HEK293 (cell line): ENCODE measurements around the gene KAT7.

Experiments
- CTCF ChIA-PET: fragments of 350-600 bp; formaldehyde crosslinking; extraction: SDS; loops from one replicate; lab custom pipeline; 2021; ENCODE audit warnings: antibody characterized with exemption; lab: Yijun Ruan, JAX
- POLR2A ChIA-PET: fragments of 300-600 bp; formaldehyde crosslinking; extraction: SDS; loops from one replicate; lab custom pipeline; 2020; ENCODE audit warnings: antibody characterized with exemption, inconsistent platforms; lab: Yijun Ruan, JAX
- H3K27ac ChIP-seq: fragments of 200-500 bp; sonication (Bioruptor generic); 2 replicates; pipeline ENCODE4 v1.5.1; 2014; ENCODE audit warnings: low read depth, low read length, control low read depth, inconsistent platforms; ENCODE audit errors: extremely low read depth
- H3K36me3 ChIP-seq, 2 experiments: fragments of 200-500 bp in 1 of 2; sonication (Bioruptor generic) in 1 of 2; 1 replicate in 1 of 2; 2 replicates in 1 of 2; pipeline ENCODE4 v1.5.1; 2014 to 2017; ENCODE audit warnings: inconsistent platforms in 2 of 2, low read length in 2 of 2; ENCODE audit not compliant: control insufficient read depth in 2 of 2, insufficient read depth in 1 of 2
- H3K4me1 ChIP-seq: fragments of 200-500 bp; sonication (Bioruptor generic); 2 replicates; pipeline ENCODE4 v1.5.1; 2014; ENCODE audit warnings: mild to moderate bottlenecking, low read length, inconsistent platforms; ENCODE audit not compliant: control insufficient read depth, insufficient read depth
- H3K4me3 ChIP-seq: 2 replicates; pipeline ENCODE4 v1.5.1; 2011; ENCODE audit warnings: low read depth, mild to moderate bottlenecking, control low read depth, low read length, moderate library complexity
- H3K9me3 ChIP-seq: fragments of 200-500 bp; sonication (Bioruptor generic); 2 replicates; pipeline ENCODE4 v1.5.1; 2014; ENCODE audit warnings: low read depth, low read length, inconsistent platforms; ENCODE audit not compliant: control insufficient read depth, insufficient read depth
- EGR2 ChIP-seq: fragments of 450-650 bp; formaldehyde crosslinking; IDR thresholded peaks from 2 replicates; pipeline ENCODE4 v1.5.1; 2016; ENCODE audit warnings: low read depth, missing biosample characterization, missing genetic modification characterization
- GLIS1 ChIP-seq: fragments of 450-650 bp; formaldehyde crosslinking; IDR thresholded peaks from 2 replicates; pipeline ENCODE4 v1.5.1; 2016; ENCODE audit warnings: missing biosample characterization, missing genetic modification characterization
- HOXD13 ChIP-seq: sonication (generic); formaldehyde crosslinking; IDR thresholded peaks from 2 replicates; pipeline ENCODE4 v1.8.0; 2022; ENCODE audit warnings: missing genetic modification reagents, borderline replicate concordance
- KLF9 ChIP-seq: fragments of 450-650 bp; formaldehyde crosslinking; IDR thresholded peaks from 2 replicates; pipeline ENCODE4 v1.5.1; 2016; ENCODE audit warnings: missing biosample characterization, missing genetic modification characterization, low read depth
- MYNN ChIP-seq: fragments of 450-650 bp; formaldehyde crosslinking; IDR thresholded peaks from 2 replicates; pipeline ENCODE4 v1.5.1; 2016; ENCODE audit warnings: missing biosample characterization, missing genetic modification characterization, borderline replicate concordance
- SCRT1 ChIP-seq: fragments of 450-650 bp; formaldehyde crosslinking; IDR thresholded peaks from 2 replicates; pipeline ENCODE4 v1.5.1; 2016; ENCODE audit warnings: missing biosample characterization, missing genetic modification characterization, borderline replicate concordance
- ZBTB17 ChIP-seq: fragments of 450-650 bp; formaldehyde crosslinking; IDR thresholded peaks from 2 replicates; pipeline ENCODE4 v1.5.1; 2016; ENCODE audit warnings: missing biosample characterization, missing genetic modification characterization
- ZBTB20 ChIP-seq: fragments of 450-650 bp; formaldehyde crosslinking; IDR thresholded peaks from 2 replicates; pipeline ENCODE4 v1.5.1; 2016; ENCODE audit warnings: missing biosample characterization, missing genetic modification characterization
- ZEB2 ChIP-seq: fragments of 450-650 bp; formaldehyde crosslinking; IDR thresholded peaks from 2 replicates; pipeline ENCODE4 v1.5.1; 2016; ENCODE audit warnings: missing biosample characterization, missing genetic modification characterization
- ZFHX2 ChIP-seq: fragments of 450-650 bp; formaldehyde crosslinking; conservative IDR thresholded peaks from 2 replicates; pipeline ENCODE4 v1.5.1; 2016; ENCODE audit warnings: missing biosample characterization, missing genetic modification characterization
- ZNF24 ChIP-seq: fragments of 450-650 bp; formaldehyde crosslinking; IDR thresholded peaks from 2 replicates; pipeline ENCODE4 v1.5.1; 2016; ENCODE audit warnings: missing biosample characterization, missing genetic modification characterization
- ZNF302 ChIP-seq: fragments of 450-650 bp; formaldehyde crosslinking; IDR thresholded peaks from 2 replicates; pipeline ENCODE4 v1.5.1; 2016; ENCODE audit warnings: missing biosample characterization, missing genetic modification characterization, low read depth
- ZNF335 ChIP-seq: fragments of 450-650 bp; formaldehyde crosslinking; conservative IDR thresholded peaks from 2 replicates; pipeline ENCODE4 v1.5.1; 2016; ENCODE audit warnings: missing biosample characterization, missing genetic modification characterization
- ZNF341 ChIP-seq: fragments of 450-650 bp; formaldehyde crosslinking; IDR thresholded peaks from 2 replicates; pipeline ENCODE4; 2016; ENCODE audit warnings: low read depth, missing biosample characterization, missing genetic modification characterization
- ZNF366 ChIP-seq: fragments of 450-650 bp; formaldehyde crosslinking; conservative IDR thresholded peaks from 2 replicates; pipeline ENCODE4 v1.5.1; 2016; ENCODE audit warnings: missing biosample characterization, missing genetic modification characterization
- ZNF394 ChIP-seq: fragments of 450-650 bp; formaldehyde crosslinking; IDR thresholded peaks from 2 replicates; pipeline ENCODE4 v1.5.1; 2016; ENCODE audit warnings: missing biosample characterization, missing genetic modification characterization, mild to moderate bottlenecking, moderate library complexity, borderline replicate concordance
- ZNF501 ChIP-seq: fragments of 450-650 bp; formaldehyde crosslinking; IDR thresholded peaks from 2 replicates; pipeline ENCODE4 v1.5.1; 2016; ENCODE audit warnings: missing biosample characterization, missing genetic modification characterization
- ZNF510 ChIP-seq: fragments of 450-650 bp; formaldehyde crosslinking; IDR thresholded peaks from 2 replicates; pipeline ENCODE4 v1.5.1; 2018; ENCODE audit warnings: mild to moderate bottlenecking, missing genetic modification characterization, missing biosample characterization; ENCODE audit not compliant: insufficient replicate concordance
- ZNF555 ChIP-seq: fragments of 450-650 bp; formaldehyde crosslinking; conservative IDR thresholded peaks from 2 replicates; pipeline ENCODE4 v1.5.1; 2017; ENCODE audit warnings: missing biosample characterization, mild to moderate bottlenecking, missing genetic modification characterization, inconsistent platforms
- ZNF560 ChIP-seq: fragments of 450-650 bp; formaldehyde crosslinking; IDR thresholded peaks from 2 replicates; pipeline ENCODE4 v1.5.1; 2017; ENCODE audit warnings: missing biosample characterization, missing genetic modification characterization, borderline replicate concordance
- ZNF707 ChIP-seq: fragments of 450-650 bp; formaldehyde crosslinking; IDR thresholded peaks from 2 replicates; pipeline ENCODE4 v1.5.1; 2016; ENCODE audit warnings: missing biosample characterization, missing genetic modification characterization
- ZNF791 ChIP-seq: fragments of 450-650 bp; formaldehyde crosslinking; IDR thresholded peaks from 2 replicates; pipeline ENCODE4 v1.5.1; 2016; ENCODE audit warnings: missing biosample characterization, missing genetic modification characterization
- ZNF830 ChIP-seq: fragments of 450-650 bp; IDR thresholded peaks from 2 replicates; pipeline ENCODE4 v1.5.0; 2018; ENCODE audit warnings: missing biosample characterization, missing genetic modification characterization, low read depth, mild to moderate bottlenecking, moderate library complexity
- TF ChIP-seq, protein P1 (sequence below): fragments of 450-650 bp; formaldehyde crosslinking; IDR thresholded peaks from 2 replicates; pipeline ENCODE4 v1.5.1; 2017; ENCODE audit warnings: missing biosample characterization, missing genetic modification characterization
- TF ChIP-seq, protein P2 (sequence below): fragments of 450-650 bp; formaldehyde crosslinking; IDR thresholded peaks from 2 replicates; pipeline ENCODE4 v1.5.1; 2017; ENCODE audit warnings: missing biosample characterization, missing genetic modification characterization
- TF ChIP-seq, protein P3 (sequence below): fragments of 450-650 bp; formaldehyde crosslinking; IDR thresholded peaks from 2 replicates; pipeline ENCODE4; 2016; ENCODE audit warnings: missing biosample characterization, missing genetic modification characterization
- TF ChIP-seq, protein P4 (sequence below): sonication (generic); formaldehyde crosslinking; IDR thresholded peaks from 2 replicates; pipeline ENCODE4 v1.8.1; 2022; ENCODE audit warnings: mild to moderate bottlenecking, moderate library complexity, missing genetic modification reagents
- TF ChIP-seq, protein P5 (sequence below): fragments of 450-650 bp; formaldehyde crosslinking; IDR thresholded peaks from 2 replicates; pipeline ENCODE4 v1.5.1; 2016; ENCODE audit warnings: missing biosample characterization, missing genetic modification characterization
- TF ChIP-seq, protein P6 (sequence below): fragments of 450-650 bp; formaldehyde crosslinking; IDR thresholded peaks from 2 replicates; pipeline ENCODE4 v1.5.1; 2016; ENCODE audit warnings: missing biosample characterization, missing genetic modification characterization

The KAT7 gene

DNA sequence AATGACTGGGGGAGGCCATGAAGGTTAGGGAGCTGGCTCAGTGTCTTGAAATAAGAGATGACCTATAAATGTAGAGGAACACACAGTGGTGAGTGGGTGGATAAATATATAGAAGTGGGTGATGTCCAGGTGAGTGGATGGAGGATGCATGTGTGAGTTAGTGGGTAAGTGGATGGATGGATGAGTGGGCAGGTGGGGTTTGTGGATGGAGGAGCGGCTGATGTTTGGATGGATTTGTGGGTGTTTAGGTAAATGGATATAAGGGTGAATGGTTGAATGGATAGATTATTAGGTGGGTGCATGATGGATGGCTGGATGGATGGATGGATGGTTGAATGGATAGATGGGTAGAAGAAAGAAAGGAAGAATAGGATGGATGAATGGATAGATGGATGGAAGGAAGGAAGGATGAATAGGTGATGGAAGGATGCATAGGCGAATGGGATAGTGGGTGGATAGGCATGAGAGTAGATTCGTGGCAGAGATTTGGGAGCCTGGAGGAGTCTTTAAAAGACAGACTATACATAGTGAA is 78.5 kb downstream of the KAT7 start:
- TF ChIP-seq GLIS1 (tag by site-specific recombination) = no peak
- no peak for TF ChIP-seq HOXD13
- TF ChIP-seq ZNF394 (tag by site-specific recombination) = no peak
- TF ChIP-seq ZBTB17 (tag by site-specific recombination) = peak; percentile 70
- TF ChIP-seq ZNF341 = no peak
- TF ChIP-seq ZFHX2 (tag by site-specific recombination) = peak; percentile 88
- TF ChIP-seq MYNN (tag by site-specific recombination) = no peak
- TF ChIP-seq ZNF24 (tag by site-specific recombination) = no peak
- no peak for TF ChIP-seq ZNF510 (tag by site-specific recombination)
- TF ChIP-seq, protein P1, sequence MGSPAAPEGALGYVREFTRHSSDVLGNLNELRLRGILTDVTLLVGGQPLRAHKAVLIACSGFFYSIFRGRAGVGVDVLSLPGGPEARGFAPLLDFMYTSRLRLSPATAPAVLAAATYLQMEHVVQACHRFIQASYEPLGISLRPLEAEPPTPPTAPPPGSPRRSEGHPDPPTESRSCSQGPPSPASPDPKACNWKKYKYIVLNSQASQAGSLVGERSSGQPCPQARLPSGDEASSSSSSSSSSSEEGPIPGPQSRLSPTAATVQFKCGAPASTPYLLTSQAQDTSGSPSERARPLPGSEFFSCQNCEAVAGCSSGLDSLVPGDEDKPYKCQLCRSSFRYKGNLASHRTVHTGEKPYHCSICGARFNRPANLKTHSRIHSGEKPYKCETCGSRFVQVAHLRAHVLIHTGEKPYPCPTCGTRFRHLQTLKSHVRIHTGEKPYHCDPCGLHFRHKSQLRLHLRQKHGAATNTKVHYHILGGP (tag by site-specific recombination) = no peak
- TF ChIP-seq ZNF302 (tag by site-specific recombination) = no peak
- no peak for TF ChIP-seq SCRT1
- TF ChIP-seq, protein P2, sequence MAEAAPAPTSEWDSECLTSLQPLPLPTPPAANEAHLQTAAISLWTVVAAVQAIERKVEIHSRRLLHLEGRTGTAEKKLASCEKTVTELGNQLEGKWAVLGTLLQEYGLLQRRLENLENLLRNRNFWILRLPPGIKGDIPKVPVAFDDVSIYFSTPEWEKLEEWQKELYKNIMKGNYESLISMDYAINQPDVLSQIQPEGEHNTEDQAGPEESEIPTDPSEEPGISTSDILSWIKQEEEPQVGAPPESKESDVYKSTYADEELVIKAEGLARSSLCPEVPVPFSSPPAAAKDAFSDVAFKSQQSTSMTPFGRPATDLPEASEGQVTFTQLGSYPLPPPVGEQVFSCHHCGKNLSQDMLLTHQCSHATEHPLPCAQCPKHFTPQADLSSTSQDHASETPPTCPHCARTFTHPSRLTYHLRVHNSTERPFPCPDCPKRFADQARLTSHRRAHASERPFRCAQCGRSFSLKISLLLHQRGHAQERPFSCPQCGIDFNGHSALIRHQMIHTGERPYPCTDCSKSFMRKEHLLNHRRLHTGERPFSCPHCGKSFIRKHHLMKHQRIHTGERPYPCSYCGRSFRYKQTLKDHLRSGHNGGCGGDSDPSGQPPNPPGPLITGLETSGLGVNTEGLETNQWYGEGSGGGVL = no peak
- TF ChIP-seq, protein P3, sequence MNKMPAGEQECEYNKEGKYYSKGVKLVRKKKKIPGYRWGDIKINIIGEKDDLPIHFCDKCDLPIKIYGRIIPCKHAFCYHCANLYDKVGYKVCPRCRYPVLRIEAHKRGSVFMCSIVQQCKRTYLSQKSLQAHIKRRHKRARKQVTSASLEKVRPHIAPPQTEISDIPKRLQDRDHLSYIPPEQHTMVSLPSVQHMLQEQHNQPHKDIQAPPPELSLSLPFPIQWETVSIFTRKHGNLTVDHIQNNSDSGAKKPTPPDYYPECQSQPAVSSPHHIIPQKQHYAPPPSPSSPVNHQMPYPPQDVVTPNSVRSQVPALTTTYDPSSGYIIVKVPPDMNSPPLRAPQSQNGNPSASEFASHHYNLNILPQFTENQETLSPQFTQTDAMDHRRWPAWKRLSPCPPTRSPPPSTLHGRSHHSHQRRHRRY (tag by site-specific recombination) = 0 out of 2 replicates have a peak, but pooled peaks have one; percentile 44
- TF ChIP-seq ZNF366 (tag by site-specific recombination) = peak; percentile 92
- TF ChIP-seq, protein P4, sequence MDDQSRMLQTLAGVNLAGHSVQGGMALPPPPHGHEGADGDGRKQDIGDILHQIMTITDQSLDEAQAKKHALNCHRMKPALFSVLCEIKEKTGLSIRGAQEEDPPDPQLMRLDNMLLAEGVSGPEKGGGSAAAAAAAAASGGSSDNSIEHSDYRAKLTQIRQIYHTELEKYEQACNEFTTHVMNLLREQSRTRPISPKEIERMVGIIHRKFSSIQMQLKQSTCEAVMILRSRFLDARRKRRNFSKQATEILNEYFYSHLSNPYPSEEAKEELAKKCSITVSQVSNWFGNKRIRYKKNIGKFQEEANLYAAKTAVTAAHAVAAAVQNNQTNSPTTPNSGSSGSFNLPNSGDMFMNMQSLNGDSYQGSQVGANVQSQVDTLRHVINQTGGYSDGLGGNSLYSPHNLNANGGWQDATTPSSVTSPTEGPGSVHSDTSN (CRISPR knock-in tag) = no peak
- TF ChIP-seq ZNF707 (tag by site-specific recombination) = no peak
- no peak for TF ChIP-seq ZNF791 (tag by site-specific recombination)
- peak; percentile 98 for TF ChIP-seq EGR2 (tag by site-specific recombination)
- TF ChIP-seq, all 188 proteins: peak for 5
- Histone ChIP-seq H3K4me3 (no peak overlapping the region), H3K4me1 (no peaks in the 10 kb centered on the region), H3K27ac (no peak overlapping the region), H3K36me3 (no peaks in the 10 kb centered on the region), H3K9me3 (no peaks in the 10 kb centered on the region)
- POLR2A ChIA-PET = interaction anchor here (1.6 kb wide), 1 partner anchor 128 kb away, joined by 6 read pairs; the partner anchor contains the start of gene DLX3
- CTCF ChIA-PET = interaction anchor here (0.6 to 17.9 kb wide), 4 partner anchors 12 to 132 kb away, joined by 3 to 526 read pairs (median 12); partner anchors contain the start of gene DLX3

DNA sequence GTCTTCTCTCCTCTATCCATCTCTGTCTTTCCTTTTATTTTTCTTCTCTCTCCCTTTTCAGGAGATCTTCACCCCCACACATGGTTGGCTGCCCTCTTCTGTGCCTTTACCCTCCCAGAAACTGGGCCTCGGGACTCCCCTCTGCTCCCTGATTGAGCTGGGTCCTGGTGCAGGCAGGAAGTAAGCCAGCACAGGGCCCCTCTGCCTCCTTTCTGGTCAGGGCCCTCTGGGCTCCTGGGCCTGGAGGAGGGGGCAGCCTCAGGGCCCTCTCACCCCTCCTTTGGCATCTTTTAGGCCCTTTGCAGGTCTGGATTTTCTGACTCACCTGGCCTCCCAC is 80.5 kb downstream of the KAT7 start:
- H3K4me3 ChIP-seq = no peak overlapping the region
- H3K9me3 ChIP-seq = no peaks in the 10 kb centered on the region
- no peaks in the 10 kb centered on the region for H3K36me3 ChIP-seq
- H3K27ac ChIP-seq = no peak overlapping the region
- ChIA-PET POLR2A (no interaction called here), CTCF (interaction anchor here (17.9 kb wide), 1 partner anchor 130 kb away, joined by 526 read pairs; the partner anchor contains the start of gene DLX3)
- H3K4me1 ChIP-seq = no peaks in the 10 kb centered on the region
- TF ChIP-seq ZNF335 = peak; percentile 96
- TF ChIP-seq ZNF366 (tag by site-specific recombination) = peak; percentile 32; the same call in 1 of the 2 replicates
- no peak for TF ChIP-seq ZEB2 (tag by site-specific recombination)
- TF ChIP-seq, protein P5, sequence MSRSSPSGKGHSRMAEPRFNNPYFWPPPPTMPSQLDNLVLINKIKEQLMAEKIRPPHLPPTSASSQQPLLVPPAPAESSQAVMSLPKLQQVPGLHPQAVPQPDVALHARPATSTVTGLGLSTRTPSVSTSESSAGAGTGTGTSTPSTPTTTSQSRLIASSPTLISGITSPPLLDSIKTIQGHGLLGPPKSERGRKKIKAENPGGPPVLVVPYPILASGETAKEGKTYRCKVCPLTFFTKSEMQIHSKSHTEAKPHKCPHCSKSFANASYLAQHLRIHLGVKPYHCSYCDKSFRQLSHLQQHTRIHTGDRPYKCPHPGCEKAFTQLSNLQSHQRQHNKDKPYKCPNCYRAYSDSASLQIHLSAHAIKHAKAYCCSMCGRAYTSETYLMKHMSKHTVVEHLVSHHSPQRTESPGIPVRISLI = no peak
- TF ChIP-seq, protein P6, sequence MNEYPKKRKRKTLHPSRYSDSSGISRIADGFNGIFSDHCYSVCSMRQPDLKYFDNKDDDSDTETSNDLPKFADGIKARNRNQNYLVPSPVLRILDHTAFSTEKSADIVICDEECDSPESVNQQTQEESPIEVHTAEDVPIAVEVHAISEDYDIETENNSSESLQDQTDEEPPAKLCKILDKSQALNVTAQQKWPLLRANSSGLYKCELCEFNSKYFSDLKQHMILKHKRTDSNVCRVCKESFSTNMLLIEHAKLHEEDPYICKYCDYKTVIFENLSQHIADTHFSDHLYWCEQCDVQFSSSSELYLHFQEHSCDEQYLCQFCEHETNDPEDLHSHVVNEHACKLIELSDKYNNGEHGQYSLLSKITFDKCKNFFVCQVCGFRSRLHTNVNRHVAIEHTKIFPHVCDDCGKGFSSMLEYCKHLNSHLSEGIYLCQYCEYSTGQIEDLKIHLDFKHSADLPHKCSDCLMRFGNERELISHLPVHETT (tag by site-specific recombination) = no peak
- TF ChIP-seq ZNF830 (tag by site-specific recombination) = no peak
- TF ChIP-seq ZBTB20 (tag by site-specific recombination) = no peak
- no peak for TF ChIP-seq ZNF501 (tag by site-specific recombination)
- TF ChIP-seq ZNF560 (tag by site-specific recombination) = no peak
- no peak for TF ChIP-seq KLF9 (tag by site-specific recombination)
- TF ChIP-seq ZNF555 (tag by site-specific recombination) = no peak
